ENCODE measurements around the gene C5orf15.
"Not testable (repeated sequence)": the region's sequence is repeated elsewhere in the genome, so short reads cannot be mapped to it uniquely, and the experiment has no call there.

C5orf15 gene

DNA sequence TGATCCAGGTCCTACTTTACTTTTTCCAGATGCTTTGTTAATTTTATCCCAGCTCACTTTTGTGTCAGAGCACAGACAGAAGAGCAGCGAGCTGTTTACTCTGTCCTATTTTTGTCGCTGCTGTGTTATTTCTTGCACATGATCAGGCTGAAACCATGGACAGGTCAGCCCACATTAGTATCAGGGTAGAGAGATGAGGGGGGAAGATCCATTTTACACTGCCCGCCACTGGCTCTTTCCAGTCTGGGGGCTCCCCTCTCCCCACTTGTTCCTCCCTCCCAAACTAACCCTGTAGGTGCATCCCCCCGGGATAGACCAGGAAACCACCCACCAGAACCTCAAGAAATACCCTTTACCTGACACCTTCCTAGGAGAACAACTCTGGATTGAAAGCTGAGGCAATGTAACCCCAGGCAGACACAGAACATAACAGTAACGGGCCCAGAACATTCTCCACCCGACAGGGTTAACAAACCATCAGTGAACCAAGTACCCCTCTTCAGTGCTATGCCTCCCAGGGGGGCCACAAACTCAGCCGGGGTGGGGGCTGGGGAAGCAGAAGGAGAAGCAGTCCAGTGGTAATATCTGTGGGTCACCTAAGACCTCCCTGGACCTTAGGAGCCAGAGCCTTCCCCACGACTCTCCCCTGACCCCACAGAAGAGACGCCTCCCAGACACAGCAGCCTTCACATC, 26.0 kb upstream of the C5orf15 start:
- DNase-seq: no peak

DNA sequence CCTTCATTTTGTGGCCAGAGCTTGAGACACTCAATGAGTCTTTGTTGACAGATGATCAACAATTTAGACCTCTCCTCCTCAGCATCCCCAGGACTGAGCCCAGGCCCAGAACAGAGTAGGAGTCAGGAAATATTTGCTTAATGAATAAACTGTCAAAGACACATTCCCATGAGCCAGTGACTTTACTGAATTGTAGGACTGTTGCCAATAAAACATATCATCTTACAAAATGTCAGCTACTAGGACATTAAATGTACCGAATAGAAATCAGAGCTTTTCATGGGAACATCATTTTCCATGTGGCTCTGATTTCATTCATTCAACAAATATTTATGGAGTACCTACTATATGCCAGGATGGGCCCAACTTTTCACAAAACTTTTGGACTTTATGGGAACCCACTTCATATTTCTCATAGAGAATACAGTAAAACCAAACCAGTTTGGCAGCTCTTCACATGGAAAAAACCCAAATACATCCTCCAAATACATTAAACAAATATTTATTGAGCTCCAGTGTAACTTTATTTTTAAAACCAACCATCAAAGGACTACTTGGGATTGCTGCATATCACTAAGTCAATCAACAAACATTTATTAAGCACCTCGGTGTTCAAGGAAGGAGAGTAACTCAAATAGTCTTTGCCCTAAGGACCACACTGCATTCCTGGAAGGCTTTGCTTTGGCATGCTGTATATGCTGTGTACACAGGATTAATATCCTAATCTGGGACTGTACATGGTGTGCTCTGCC, 24.9 kb upstream of the C5orf15 start:
- no peak for DNase-seq

DNA sequence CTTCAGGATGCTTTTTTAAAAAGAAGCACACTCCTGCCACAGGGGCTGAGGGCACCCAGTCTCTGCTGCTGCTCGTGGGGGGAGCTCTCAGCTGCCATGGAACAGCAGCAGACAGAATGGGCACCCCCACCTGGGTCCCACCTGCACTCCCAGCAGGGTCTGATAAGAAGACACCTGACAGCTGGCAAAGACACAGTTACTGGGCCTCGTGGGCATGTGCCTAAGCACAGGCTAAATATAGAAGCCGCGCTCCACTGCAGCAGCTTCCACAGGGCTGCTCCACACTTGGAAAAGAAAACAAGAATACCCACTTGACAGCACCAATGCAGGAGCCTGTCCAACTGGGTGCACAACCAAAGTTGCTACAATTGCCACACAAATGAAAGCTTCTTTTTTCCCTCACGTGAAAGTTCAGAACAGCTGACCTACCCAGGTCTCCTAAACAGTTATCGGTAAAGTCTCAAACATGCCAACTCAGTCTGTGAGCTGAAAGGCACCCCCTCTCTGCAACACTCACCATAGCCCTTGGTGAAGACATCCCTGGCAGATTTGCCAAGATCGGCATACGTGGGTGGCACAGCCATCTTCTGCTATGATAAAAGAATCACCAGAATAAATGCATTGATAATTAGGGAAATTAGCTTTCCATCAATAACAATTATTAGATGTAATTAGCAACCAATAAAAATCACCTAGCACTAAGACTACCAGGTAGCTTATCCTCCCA, 24.2 kb upstream of the C5orf15 start:
- DNase-seq: no peak

DNA sequence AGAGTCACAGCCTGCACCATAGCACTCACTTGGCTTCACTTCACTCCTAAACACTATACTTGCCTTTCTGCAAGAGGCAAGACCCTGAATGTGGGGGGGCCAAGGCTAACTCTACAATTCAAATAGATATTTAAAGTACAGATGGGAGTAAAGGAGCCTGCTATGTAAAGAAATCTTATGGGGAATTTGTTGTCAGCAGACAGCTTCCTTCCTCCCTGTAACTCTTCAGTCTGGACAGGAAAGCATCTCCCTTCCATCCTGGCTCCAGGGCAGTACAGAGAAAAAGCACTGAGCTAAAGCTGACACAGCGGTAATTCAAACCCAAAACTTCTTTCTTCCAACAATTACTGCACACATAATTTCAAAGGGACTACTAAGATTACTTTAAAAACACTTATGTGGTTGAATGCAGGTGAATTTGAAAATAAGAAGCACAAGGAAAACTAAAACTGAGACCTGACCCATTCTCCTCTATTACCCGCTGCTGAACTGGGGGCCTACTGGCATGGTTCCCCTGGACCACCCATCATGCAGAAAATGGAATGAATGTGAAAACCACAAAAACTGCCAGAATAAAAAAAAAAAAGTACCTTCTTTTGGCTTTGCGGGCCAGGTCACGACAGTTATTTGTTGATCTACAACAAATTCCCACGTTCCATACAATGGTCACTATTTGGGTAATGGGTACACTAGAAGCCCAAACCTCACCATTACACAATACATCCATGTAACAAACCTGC, 22.9 kb upstream of the C5orf15 start:
- DNase-seq: no peak

DNA sequence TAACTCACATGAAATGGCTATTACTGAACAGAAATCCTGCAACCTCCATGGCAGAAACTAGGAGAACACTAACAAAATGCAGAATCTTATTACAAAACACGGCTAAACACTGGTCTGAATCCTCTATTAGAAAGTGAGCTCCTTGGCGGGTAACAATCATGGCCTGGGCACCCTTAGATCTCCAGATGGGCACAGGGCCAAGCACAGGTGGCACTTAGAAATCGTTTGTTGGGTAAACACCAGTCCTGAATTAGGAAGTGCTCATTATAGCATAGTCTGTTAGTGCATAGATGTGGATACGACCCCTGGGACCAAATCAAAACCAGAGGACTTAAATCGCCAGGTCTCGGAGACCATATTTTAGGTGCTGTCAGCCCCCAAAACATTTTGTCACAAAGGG, 22.0 kb upstream of the C5orf15 start:
- no peak for DNase-seq

DNA sequence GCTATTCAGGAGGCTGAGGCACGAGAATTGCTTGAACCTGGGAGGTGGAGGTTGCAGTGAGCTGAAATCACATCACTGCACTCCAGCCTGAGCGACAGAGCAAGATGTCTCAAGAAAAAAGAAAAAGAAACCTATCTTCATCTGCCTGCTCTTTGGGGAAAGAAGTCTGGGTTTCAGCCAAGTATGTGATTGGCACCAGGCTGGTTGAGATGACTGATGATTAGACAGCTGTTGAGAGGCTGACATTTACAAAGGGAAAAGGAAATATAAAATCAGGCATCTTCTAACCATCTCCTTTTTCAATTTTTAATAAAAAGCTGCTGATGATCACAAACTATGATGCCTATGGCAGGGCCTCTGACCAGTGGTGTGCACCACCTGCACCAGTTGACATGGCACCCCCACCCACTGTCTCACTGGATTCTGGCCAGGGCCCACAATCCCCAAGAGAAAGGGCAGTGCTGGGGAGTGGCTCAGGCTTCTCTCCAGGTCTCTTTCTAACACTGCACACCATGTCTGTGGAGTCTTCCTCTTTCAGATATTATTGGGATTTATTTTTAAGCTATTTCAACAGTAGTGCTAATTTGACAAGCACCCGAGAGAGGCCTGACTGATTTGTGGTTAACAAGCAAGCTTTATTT, 17.2 kb upstream of the C5orf15 start:
- DNase-seq: no peak

DNA sequence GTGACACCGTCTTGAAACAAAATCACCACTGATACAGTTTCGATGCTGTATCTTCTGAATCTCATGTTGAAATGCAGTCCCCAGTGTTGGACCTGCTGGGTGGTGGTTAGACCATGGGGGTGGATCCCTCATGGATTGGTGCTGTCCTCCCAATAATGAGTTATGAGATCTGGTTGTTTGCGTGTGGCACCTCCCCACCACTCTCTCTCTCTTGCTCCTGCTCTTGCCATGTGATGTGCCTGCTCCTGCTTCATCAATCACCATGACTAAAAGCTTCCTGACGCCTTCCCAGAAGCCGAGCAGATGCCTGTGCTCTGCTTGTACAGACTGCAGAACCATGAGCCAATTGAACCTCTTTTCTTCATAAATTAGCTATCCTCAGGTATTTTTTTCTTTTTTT, 15.2 kb upstream of the C5orf15 start:
- no peak for DNase-seq

DNA sequence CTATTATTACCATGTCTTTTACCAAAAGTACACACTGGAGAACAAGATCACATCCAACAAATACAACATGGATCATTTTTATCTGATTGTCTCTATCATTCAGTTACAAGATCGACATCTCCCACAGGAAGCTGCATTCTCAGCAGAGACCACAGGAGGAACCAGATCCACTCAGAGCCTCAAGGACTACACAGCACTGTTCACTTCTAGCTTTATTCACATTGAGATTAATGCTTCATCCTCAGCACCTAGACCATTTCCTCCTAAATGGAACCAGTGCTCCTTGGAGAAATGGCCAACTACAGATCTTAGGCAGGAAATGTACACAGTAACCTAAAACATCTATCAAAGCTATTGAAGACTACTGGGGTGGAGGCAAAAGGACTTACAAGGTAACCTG, 13.3 kb upstream of the C5orf15 start:
- DNase-seq: no peak

DNA sequence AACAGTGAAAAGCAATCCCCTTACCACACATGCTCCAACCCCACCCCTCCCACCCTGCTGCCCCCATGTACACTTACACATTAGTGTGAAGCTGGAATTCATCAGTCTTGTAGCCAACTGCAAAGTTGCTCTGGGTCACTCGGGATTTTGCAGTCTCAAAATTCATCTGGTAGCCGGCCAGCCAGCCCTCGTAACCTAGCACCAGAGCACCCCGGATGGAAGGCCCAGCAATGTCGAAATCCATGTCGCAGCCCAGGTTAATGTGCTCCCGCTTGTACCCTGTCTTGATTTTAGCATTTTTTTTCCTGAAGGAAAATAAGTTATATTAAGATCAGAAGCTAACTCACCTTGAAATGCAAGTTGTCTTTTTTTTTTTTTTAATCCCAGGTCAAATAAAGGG, 12.2 kb upstream of the C5orf15 start:
- no peak for DNase-seq

DNA sequence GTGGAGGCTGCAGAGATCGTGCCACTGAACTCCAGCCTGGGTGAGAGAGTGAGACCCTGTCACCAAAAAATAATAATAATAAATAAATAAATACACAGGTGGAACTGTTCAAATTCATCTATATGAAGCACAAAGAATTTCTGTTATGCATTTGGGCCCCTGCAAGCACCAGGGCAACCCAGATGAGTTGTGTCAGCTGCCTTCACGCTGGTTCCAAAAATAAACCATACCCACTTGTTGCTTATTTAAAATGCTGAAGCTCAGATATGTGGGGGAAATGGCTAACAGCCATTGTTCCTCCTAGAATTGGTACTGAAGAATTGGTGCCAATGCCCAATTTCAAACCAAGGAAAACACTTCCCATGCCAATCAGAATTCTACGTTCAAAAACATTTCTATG, 10.5 kb upstream of the C5orf15 start:
- DNase-seq: no peak

DNA sequence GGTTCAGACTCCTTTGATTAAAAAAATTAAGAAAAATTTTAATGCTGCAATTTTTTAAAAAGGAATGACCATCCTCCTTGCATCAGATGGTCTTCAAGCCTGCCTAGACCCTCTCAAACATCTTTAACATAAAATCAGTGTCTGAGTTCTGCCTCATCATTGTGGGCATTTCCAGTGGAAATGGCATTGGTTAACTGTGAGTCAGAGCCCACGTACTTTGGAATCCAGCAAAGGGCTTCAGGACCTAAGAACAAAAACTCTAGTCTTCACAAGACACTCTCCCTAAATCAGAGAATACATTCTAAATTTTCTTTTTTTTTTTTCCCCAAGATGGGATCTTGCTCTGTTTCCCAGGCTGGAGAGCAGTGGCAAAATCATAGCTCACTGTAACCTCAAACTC, 9.4 kb upstream of the C5orf15 start:
- DNase-seq: no peak

DNA sequence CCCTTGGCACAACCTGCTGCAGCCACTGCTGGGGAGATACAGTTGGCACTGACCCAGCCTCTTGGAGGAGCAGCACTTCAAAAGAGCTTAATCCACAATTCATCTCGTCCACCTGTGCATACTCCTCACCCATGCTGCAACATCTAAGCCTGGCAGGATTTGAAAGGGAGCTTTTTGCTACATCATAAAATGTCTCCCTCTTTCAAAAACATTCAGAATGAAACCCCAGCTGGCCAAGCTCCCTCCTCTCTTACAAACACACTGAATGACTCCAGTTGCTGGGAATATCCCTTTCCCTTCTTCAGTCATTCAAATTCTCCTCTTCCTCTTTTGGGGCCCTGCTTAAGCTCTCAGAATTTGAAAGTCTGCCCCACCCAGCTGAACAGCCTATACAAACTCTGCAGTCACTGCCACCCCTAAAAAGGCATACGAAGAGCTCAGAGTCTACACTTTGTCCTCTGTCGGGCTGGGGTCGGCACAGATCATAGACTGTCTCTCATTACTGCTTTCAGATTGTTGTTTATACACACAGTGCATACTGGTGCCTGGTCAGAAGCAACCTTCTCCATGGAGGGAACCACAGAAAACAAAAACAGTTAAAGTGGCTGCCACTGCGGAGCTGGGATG, 8.8 kb upstream of the C5orf15 start:
- no peak for DNase-seq

DNA sequence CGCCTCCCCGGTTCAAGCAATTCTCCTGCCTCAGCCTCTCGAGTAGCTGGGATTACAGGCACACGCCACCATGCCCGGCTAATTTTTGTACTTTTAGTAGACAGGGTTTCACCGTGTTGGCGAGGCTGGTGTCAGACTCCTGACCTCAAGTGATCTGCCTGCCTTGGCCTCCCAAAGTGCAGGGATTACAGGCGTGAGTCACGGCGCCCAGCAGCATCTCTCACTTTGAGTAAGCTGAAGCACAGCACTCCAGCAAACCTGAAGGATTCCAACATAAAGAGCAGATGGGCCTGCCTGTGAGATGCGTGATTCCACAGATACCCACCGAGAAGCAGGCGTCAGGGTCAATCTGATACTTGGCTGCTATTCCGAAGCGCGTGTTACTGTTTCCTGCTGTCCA, 7.1 kb upstream of the C5orf15 start:
- not testable (repeated sequence) for DNase-seq

DNA sequence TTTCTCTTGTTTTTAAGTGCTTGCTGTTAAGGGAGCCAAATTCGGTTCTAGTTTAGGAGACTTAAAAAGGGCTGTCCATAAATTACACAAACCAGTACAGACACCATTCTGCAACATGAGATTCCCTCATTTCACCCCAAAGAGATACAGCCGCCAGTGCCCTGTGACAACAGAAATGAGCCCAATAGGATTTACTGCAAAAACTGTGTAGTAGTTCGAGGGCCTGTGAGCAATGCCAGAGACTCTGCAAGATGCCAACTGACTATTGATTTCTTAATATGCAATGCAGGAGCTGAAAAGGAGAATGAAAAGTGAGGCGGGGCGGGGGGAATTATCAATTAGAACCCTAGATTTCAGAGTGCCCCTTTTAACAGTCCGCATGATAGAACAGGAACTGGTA, 5.7 kb upstream of the C5orf15 start:
- DNase-seq: no peak

DNA sequence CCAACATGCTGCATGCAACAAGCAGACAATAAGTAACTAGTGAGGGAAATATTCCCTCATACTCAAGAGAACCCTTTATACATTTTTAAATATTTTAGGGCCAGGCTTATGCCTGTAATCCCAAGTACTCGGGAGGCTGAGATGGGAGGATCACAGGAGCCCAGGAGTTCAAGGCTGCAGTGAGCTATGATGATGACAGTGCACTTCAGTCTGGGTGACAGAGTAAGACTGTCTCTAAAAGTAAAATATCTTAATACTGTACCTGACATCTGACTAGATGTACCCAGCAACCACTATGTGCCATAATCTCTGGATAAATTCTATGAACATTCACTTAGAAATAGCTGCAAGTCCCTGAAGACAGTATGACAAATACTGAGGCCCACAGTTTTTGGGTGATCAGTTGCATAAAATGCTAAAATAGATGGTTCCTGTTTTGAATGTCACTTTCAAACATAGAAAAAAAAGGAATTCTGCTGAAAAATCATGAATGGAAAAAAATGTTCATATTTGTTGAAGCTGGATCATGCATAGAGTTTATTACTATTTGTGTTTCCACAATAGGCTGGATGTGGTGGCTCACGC, 2.0 kb upstream of the C5orf15 start:
- DNase-seq: no peak

DNA sequence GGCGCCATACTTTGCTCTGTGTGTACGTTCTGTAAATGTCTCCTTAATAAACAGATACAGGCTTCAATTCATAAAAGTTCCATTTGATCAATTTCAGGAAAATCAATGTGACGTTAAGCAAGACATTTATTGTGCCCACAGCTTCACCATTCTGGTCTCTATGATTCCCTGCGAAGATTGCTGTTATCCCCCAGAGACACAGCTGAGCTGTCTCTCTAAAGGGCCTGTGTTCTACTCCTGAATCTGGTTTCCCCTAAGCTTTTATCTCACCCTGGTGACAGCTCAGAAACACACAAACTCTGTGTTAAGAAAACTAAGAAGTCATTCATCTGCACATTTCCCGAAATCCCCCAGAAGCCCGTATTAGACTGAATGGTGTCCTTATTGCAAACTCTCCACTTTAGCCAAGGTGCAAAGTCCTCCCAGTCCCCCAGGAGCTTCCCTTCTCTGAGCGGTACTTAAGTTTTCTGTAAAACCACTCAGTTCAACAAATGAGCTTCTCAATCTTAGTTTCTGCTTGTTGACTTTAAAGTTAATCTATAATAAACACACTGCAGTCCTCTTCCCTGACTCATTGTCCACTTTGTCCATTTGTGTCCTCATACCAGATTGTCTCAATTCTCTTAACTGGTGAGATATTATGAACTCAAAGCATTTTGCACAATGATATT, 1.4 kb upstream of the C5orf15 start:
- no peak for DNase-seq

DNA sequence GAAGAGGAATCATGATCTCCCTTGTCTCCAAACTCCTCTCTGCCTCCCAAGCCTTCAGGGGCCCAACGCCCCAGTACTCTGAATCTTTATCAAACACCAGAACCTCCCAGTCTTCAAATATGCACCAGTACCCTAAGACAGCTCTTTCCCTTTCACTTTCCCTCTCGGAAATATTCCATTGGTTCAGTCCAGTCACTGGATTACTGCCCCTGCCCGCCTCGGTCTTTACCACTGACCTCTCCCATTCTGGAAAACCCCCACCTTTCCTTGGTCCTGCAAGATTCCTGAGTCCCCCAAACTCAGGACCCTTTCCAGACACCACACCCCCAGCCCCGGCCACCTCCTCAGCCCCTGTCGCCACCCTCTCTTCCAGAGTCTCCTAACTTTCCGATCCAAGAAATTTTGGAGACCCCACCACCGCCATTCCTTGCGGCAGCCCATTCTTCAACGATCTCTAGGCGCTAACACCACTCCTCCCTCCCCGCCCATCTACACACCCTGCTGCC, 674 bp downstream of the C5orf15 start:
- peak in 3 of 5 donors; percentile 2 to 8 (median 2) for DNase-seq

DNA sequence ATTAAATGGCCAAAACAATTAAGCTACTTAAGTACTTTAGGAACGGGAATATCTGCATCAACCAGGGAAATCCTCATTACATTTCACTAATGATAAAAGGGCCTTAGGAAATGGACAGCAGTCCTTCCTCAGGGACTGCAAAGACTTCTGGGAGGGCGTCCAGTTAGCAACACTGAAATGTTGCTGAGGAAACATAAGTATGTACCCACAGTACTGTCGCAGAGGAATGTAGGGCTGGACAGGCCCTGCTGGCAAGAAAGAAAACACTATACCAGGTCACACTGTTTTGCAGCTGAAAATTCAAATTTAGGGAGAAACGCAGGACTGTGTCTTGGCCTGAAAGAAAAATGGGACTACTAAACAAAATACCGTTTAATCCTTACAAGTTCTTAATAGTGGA, 1.3 kb downstream of the C5orf15 start:
- DNase-seq: no peak

DNA sequence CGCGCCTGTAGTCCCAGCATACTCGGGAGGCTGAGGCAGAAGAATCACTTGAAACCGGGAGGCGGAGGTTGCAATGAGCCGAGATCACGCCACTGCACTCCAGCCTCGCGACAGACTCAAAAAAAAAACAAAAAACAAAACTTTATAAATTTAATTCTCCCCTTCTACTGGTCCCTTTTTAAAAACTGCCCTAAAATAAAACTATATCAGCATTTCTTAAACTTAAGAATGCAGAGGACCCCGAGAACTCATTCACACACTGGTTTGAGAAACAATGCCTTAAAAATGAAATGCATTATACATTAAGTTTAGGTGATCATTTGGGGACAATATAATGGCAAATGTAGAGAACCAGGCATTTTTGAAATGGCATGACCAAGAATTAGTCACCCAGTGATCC, 2.3 kb downstream of the C5orf15 start:
- no peak for DNase-seq

DNA sequence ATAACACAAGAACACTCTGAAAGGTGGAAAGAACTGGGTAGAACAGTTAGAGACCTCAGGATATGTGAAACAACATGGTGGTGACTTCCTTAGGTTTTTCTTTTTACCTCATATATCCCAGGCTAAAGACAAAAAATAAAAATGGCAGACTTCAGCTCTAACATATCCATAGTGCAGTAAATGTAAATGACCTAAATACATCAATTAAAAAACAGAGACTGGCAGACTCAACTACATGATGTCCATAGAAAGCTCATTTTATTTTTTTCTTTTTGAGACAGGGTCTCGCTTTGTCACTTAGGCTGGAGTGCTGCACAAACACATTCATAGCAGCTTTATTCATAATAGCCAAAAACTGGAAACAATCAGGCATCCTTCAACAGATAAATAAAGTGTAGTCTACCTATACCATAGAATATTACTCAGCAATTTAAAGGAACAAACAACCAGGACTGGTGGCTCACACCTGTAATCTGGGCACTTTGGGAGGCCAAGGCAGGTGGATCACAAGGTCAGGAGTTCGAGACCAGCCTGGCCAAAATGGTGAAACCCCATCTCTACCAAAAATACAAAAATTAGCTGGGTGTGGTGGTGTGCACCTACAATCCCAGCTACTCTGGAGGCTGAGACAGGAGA, 4.8 kb downstream of the C5orf15 start:
- DNase-seq: no peak

All from T-helper 1 cell (primary cell).